ENCODE data around the gene SLC25A11. TPM values are rescaled to one million over a fixed set of nuclear protein-coding genes. Genes with fewer than 3 reads are reported as not detected.

SLC25A11 gene
- total and polyA plus RNA-seq, 2 experiments from 2014 or later = 59.5 to 78.7 TPM

DNA sequence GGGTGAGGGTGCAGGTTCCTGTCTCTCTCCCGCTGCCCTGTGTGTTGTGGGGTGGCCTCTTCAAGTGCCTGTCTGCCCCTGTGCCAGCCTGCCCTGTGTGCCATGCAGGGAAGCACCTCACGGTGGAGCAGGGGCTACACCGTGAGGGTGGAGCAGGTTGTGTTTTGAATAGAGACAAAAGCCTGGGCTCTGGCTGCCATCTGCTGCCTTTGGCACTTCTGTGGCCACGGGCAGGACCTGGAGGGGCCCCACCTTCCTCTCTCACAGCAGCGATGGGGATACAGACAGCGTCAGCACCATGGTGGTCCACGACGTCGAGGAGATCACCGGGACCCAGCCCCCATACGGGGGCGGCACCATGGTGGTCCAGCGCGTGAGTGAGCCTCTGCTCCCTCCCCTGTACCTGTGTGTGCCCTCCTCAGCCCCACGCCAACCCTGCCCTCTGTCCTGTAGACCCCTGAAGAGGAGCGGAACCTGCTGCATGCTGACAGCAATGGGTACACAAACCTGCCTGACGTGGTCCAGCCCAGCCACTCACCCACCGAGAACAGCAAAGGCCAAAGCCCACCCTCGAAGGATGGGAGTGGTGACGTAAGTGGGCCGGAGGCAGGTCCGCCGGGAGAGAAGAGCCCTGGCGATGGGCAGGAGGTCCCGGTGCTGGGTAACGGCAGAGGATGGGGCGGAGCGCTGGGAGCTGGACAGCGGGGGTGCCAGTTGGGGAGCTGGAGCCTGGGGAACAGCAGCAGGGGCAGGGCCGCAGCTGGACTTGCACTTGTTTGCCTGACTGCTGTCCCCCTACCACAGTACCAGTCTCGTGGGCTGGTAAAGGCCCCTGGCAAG, 45.9 kb downstream of the SLC25A11 start:
- TF ChIP-seq EZH2phosphoT487 (IDR thresholded peaks at IDR 0.05; ENCODE audit: low read depth, severe bottlenecking, unreplicated experiment) (no peak), EZH2 (IDR thresholded peaks at IDR 0.05; ENCODE audit: borderline replicate concordance) (no peak)
- TF ChIP-seq, protein P1, sequence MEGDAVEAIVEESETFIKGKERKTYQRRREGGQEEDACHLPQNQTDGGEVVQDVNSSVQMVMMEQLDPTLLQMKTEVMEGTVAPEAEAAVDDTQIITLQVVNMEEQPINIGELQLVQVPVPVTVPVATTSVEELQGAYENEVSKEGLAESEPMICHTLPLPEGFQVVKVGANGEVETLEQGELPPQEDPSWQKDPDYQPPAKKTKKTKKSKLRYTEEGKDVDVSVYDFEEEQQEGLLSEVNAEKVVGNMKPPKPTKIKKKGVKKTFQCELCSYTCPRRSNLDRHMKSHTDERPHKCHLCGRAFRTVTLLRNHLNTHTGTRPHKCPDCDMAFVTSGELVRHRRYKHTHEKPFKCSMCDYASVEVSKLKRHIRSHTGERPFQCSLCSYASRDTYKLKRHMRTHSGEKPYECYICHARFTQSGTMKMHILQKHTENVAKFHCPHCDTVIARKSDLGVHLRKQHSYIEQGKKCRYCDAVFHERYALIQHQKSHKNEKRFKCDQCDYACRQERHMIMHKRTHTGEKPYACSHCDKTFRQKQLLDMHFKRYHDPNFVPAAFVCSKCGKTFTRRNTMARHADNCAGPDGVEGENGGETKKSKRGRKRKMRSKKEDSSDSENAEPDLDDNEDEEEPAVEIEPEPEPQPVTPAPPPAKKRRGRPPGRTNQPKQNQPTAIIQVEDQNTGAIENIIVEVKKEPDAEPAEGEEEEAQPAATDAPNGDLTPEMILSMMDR (IDR thresholded peaks at IDR 0.05; ENCODE audit: poor library complexity) = no peak
- H3K4me1 ChIP-seq (ENCODE audit: insufficient read depth) = peaks cover 2% of the 10 kb centered on the region
- no peak overlapping the region for H2AFZ ChIP-seq
- no peaks in the 10 kb centered on the region for H3K27me3 ChIP-seq
- no peak for DNase-seq (ENCODE audit: low spot score)
- WGBS (ENCODE audit: low lambda C conversion rate, missing lambda C conversion rate) = 96% methylated on average over 31 of the region's 31 CpGs
- no peak overlapping the region for H3K27ac ChIP-seq
- no peak overlapping the region for H3K4me2 ChIP-seq
- no peak overlapping the region for H3K4me3 ChIP-seq
- no peaks in the 10 kb centered on the region for H4K20me1 ChIP-seq (ENCODE audit: insufficient read depth, poor library complexity, severe bottlenecking)
- no peaks in the 10 kb centered on the region for H3K9me2 ChIP-seq (replicated peaks; ENCODE audit: insufficient read depth)
- no peaks in the 10 kb centered on the region for H3K79me2 ChIP-seq
- no peaks in the 10 kb centered on the region for H3K36me3 ChIP-seq (replicated peaks; ENCODE audit: insufficient read depth, low read depth)
- no peaks in the 10 kb centered on the region for H3K9me3 ChIP-seq (ENCODE audit: low read depth)

GRCh38 chr17:4893272-4893671, 46.6 kb downstream of the SLC25A11 start:
- DNase-seq (ENCODE audit: low spot score) = no peak
- H3K79me2 ChIP-seq = no peaks in the 10 kb centered on the region
- H3K9me3 ChIP-seq (ENCODE audit: low read depth) = no peaks in the 10 kb centered on the region
- H3K36me3 ChIP-seq (replicated peaks; ENCODE audit: insufficient read depth, low read depth) = no peaks in the 10 kb centered on the region
- no peak overlapping the region for H3K4me3 ChIP-seq
- H4K20me1 ChIP-seq (ENCODE audit: insufficient read depth, poor library complexity, severe bottlenecking) = no peaks in the 10 kb centered on the region
- H2AFZ ChIP-seq = no peak overlapping the region
- no peak overlapping the region for H3K27ac ChIP-seq
- H3K9me2 ChIP-seq (replicated peaks; ENCODE audit: insufficient read depth) = no peaks in the 10 kb centered on the region
- TF ChIP-seq EZH2 (IDR thresholded peaks at IDR 0.05; ENCODE audit: borderline replicate concordance) (no peak), EZH2phosphoT487 (IDR thresholded peaks at IDR 0.05; ENCODE audit: low read depth, severe bottlenecking, unreplicated experiment) (no peak)
- TF ChIP-seq, protein P1 (IDR thresholded peaks at IDR 0.05; ENCODE audit: poor library complexity) = no peak
- 91% methylated on average over 18 of the region's 18 CpGs for WGBS (ENCODE audit: low lambda C conversion rate, missing lambda C conversion rate)
- H3K4me1 ChIP-seq (ENCODE audit: insufficient read depth) = no peaks in the 10 kb centered on the region
- H3K27me3 ChIP-seq = no peaks in the 10 kb centered on the region
- no peak overlapping the region for H3K4me2 ChIP-seq

DNA sequence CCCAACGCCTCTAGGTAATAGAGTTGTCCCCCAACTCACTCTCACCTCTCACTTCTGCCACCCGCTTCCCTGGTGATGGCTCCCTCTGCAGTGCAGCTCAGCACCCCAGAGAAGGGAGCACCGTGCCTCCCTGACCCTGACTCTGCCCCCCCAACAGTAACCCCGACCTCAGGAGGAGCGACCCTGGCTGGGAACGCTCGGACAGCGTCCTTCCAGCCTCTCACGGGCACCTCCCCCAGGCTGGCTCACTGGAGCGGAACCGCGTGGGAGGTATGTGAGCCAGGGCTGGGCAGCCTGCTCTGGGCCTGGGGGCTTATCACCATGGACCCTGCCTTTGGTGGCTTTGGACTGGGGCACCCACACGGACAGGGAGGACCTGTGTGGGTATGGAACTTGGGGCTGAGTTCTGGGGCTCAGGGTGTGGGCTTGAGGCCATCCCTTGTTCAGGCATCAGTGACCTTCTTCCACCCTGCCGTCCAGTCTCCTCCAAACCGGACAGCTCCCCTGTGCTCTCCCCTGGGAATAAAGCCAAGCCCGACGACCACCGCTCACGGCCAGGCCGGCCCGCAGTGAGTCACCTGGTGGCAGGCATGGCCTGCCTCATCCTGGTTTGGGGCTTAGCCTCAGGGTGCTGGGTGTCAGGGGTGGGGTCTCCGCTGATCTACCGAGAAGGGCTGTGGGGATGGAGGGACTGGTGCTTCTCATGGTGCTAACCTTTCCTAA, 47.2 kb downstream of the SLC25A11 start:
- no peak overlapping the region for H3K4me3 ChIP-seq
- H3K27ac ChIP-seq = no peak overlapping the region
- H3K79me2 ChIP-seq = no peaks in the 10 kb centered on the region
- TF ChIP-seq, protein P1 (IDR thresholded peaks at IDR 0.05; ENCODE audit: poor library complexity) = no peak
- no peak for TF ChIP-seq EZH2 (IDR thresholded peaks at IDR 0.05; ENCODE audit: borderline replicate concordance)
- TF ChIP-seq EZH2phosphoT487 (IDR thresholded peaks at IDR 0.05; ENCODE audit: low read depth, severe bottlenecking, unreplicated experiment) = no peak
- H3K36me3 ChIP-seq (replicated peaks; ENCODE audit: insufficient read depth, low read depth) = no peaks in the 10 kb centered on the region
- no peak overlapping the region for H2AFZ ChIP-seq
- no peaks in the 10 kb centered on the region for H3K4me1 ChIP-seq (ENCODE audit: insufficient read depth)
- no peaks in the 10 kb centered on the region for H3K9me3 ChIP-seq (ENCODE audit: low read depth)
- H3K4me2 ChIP-seq = no peak overlapping the region
- DNase-seq (ENCODE audit: low spot score) = no peak
- WGBS (ENCODE audit: low lambda C conversion rate, missing lambda C conversion rate) = 94% methylated on average over 20 of the region's 23 CpGs
- H3K27me3 ChIP-seq = no peaks in the 10 kb centered on the region
- H3K9me2 ChIP-seq (replicated peaks; ENCODE audit: insufficient read depth) = no peaks in the 10 kb centered on the region
- H4K20me1 ChIP-seq (ENCODE audit: insufficient read depth, poor library complexity, severe bottlenecking) = no peaks in the 10 kb centered on the region
